Upper lobe of left lung (tissue), 4 donors: ENCODE results near the gene RNU1-2.

Experiments
- EP300 ChIP-seq, 4 donors: sonication (generic); formaldehyde crosslinking; IDR thresholded peaks; one replicate each; pipeline ENCODE4 v1.5.1; 2017; ENCODE audit warnings: antibody characterized with exemption in 4 of 4, control low read depth in 2 of 4
- POLR2A ChIP-seq, 4 donors: fragments of 450-650 bp; IDR thresholded peaks; one replicate each; pipeline ENCODE4 v1.5.1; 2016 to 2017; ENCODE audit warnings: antibody characterized with exemption in 4 of 4, mild to moderate bottlenecking in 2 of 4
- TF ChIP-seq, protein P1 (sequence below), 6 experiments: fragments of 450-650 bp in 4 of 6; fragments of 200-600 bp in 2 of 6; sonication (generic) in 2 of 6; IDR thresholded peaks; one replicate each; pipeline ENCODE4 v1.5.1; 2016 to 2019; ENCODE audit warnings: antibody characterized with exemption in 6 of 6

DNA sequence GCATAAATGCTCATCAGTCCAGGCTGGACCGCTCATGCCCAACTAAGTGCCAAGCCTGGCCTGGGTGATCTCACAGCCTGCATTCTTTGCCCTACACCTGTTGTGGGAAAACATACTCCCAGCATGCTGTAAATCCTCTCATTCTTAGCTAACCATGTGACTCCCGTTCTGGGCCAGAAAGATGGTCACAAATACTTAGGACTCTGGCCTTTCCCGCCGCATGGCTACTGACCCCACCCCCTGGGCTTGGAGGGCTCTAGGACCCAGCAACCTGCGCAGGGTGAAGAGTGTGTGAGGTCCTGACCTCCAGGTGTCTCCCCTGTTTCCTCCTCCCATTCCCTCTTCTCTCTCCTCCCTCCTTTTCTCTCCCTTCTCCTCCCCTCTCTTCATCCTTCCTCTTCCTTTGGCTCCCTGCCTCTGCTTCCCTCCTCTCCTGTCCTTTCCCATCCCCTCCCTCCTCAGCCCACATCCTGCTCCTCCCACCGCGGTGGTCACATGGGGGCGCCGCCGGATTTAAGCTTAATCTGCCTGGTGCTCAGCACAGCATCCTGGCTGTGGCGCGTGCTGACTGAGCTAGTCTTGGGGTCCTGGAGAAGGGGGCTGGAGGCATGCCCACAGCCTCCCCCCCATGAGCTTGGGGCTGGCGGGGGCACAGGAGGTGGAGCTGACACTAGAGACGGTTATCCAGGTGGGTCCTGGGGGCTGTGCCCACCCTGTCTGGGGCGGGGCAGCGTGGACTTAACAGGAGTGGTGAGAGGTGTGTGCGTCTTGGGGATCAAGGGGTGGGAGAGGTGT, 25.8 kb downstream of the RNU1-2 start, which contains the start of gene CROCC:
- TF ChIP-seq, protein P1, sequence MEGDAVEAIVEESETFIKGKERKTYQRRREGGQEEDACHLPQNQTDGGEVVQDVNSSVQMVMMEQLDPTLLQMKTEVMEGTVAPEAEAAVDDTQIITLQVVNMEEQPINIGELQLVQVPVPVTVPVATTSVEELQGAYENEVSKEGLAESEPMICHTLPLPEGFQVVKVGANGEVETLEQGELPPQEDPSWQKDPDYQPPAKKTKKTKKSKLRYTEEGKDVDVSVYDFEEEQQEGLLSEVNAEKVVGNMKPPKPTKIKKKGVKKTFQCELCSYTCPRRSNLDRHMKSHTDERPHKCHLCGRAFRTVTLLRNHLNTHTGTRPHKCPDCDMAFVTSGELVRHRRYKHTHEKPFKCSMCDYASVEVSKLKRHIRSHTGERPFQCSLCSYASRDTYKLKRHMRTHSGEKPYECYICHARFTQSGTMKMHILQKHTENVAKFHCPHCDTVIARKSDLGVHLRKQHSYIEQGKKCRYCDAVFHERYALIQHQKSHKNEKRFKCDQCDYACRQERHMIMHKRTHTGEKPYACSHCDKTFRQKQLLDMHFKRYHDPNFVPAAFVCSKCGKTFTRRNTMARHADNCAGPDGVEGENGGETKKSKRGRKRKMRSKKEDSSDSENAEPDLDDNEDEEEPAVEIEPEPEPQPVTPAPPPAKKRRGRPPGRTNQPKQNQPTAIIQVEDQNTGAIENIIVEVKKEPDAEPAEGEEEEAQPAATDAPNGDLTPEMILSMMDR (IDR thresholded peaks at IDR 0.05) = no peak
- no peak for TF ChIP-seq POLR2A (IDR thresholded peaks at IDR 0.05)
- no peak for TF ChIP-seq EP300 (IDR thresholded peaks at IDR 0.05)
